ENCODE measurements around the gene YKT6.

Gene YKT6

DNA sequence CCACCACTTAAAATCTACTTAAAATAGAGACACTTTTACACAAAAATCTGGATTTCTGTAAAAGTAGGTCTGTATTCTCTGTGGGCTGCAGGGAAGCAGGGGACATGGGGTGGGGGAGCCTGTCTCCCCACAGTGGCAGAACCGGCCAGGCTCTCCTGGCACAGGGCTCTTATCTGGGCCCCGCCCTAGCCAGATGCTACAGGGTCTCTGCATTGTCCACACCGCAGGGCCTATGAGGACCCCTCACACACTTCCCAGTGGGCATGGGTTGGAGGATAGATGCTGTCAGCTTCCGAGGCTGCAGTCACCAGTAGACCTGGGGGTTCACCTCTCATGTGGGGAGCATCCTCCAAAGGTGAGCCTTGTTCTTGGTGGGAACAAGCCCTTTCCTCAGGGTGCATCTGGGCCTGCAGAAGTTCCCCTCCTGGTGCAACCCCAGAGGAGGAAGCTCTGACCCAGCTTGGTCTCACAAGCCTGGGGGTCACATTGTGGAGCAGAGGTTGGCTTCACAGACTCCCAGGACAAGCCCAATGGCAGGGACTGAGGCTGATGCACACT, 44.2 kb upstream of the YKT6 start:
- H3K4me3 ChIP-seq (ENCODE audit: low read length): no peak overlapping the region
- TF ChIP-seq, protein P1, sequence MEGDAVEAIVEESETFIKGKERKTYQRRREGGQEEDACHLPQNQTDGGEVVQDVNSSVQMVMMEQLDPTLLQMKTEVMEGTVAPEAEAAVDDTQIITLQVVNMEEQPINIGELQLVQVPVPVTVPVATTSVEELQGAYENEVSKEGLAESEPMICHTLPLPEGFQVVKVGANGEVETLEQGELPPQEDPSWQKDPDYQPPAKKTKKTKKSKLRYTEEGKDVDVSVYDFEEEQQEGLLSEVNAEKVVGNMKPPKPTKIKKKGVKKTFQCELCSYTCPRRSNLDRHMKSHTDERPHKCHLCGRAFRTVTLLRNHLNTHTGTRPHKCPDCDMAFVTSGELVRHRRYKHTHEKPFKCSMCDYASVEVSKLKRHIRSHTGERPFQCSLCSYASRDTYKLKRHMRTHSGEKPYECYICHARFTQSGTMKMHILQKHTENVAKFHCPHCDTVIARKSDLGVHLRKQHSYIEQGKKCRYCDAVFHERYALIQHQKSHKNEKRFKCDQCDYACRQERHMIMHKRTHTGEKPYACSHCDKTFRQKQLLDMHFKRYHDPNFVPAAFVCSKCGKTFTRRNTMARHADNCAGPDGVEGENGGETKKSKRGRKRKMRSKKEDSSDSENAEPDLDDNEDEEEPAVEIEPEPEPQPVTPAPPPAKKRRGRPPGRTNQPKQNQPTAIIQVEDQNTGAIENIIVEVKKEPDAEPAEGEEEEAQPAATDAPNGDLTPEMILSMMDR (IDR thresholded peaks at IDR 0.05; ENCODE audit: insufficient read depth, low read depth, low read length, missing control alignments): no peak

DNA sequence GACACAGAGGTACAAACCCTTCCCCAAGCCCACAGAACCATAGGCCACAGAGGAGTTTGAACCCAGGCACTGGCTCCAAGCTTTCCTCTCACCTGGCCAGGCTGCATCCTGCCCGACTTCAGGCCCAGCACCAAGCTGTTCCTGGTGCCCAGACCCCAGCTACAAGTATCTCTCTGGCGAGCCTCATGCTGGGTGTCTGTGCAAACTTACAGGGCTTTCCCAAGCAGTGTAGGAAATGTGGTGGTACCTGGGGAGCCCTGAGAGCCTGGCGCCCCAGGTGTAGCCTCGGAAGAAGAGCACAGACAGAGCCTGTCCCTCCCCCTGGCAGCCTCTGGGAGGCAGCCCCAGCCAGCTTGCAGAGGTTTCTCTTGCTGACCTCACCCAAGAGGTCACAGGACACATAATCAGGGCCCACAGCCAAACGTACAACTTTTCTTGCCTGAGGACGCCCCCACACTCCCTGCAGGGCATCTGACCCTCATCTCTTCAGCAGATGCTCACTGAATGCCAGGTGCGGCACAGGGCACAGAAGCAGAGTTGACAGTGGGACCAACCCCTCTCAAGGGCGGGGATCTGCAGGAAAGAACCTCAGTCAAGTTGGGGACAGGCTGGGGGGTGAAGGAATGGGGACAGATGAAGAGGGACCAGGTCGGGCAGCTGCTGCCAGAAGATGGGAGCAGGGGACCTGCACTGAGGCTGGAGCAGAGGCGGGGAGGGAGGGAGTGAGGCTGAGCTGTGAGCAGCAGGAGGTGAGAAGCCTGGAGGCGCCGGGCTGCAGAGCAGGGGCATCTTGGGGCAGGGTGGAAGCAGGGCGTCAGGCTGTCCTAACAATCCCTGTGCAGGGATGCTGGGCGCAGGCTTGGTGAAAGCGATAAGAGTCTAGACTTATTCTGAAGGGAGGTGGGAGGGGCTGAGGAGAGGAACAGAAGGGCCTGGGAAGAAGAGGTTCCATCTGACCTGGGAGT, 43.4 kb upstream of the YKT6 start:
- TF ChIP-seq, protein P1 (IDR thresholded peaks at IDR 0.05; ENCODE audit: insufficient read depth, low read depth, low read length, missing control alignments): no peak
- no peak for DNase-seq (ENCODE audit: low read depth)
- no peak overlapping the region for H3K4me3 ChIP-seq (ENCODE audit: low read length)

More for the DNA sequence above, 44.2 kb upstream of the YKT6 start:
- no peak for DNase-seq (ENCODE audit: low read depth)

DNA sequence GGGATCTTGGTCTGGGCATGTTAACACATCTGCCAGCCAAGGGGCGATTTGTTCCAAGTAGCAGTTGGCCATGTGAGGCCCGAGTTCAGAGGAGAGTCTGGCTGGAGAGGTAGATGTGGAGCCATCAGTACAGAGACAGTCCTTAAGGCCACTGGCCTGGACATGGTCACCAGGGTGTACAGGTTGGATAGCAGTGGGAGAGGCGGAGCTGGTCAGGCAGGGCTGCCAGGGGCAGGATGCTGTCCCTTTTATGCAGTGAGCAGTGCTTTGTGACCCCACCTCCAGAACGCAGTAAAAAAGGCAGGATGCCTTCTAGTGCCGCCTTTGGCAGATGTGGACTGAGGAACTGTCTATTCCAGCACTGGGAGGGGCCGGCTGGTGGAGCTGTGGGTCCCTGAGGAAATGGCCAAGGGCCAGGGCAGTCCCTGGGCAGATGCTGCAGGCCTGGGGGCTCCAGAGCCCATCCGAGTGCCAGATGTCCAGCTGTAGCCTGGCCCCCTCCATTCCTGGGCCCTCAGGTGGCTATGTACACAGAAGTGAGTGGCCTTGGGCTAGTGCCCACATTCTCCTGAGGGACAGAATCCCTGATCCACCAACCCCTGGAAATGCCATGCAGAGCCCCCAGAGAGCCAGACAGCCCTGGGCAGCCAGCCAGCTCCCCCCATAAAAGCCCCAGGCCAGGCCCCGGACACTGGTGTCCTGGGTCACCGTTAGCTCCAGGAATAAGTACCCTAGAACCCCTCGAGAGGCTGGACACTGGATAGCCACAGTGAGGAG, 42.5 kb upstream of the YKT6 start:
- H3K4me3 ChIP-seq (ENCODE audit: low read length): no peak overlapping the region
- TF ChIP-seq, protein P1 (IDR thresholded peaks at IDR 0.05; ENCODE audit: insufficient read depth, low read depth, low read length, missing control alignments): no peak
- no peak for DNase-seq (ENCODE audit: low read depth)

DNA sequence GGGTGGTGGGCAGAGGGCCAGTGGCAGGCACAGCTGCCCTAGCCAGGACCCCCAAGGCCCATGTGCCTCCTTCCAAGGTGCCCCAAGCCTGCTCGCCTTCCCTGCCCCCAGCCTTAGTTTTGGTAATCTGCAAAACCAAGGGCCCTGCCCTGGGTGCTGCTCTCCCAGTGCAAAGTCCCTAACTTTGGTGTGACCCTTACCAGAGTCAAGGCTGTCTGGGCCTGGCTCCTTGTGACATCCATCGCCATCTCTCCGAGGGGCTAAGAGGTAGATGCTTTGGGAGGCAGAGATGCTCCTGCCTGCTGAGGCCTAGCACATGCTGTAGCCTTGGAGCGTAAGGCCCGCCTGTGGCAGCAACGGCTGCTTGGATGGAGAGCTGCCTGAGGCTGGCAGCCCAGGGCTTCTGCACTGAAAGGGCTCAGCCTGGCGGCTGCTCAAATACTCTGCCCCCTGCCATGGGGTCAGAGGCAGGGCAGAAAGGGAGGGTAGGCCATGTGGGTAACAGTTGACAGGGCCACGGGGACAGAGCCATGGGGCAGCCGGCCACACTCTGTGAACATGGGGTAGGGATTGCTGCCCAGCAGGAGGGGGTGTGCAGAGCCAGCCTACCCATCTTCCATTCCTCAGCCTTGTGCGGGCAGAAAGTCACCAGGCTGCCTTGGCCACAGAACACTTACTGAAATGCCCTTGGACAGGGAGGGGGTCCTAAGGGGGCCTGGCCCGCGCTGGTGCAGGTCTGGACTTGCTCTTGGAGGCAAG, 41.7 kb upstream of the YKT6 start:
- H3K4me3 ChIP-seq (ENCODE audit: low read length): no peak overlapping the region
- TF ChIP-seq, protein P1 (IDR thresholded peaks at IDR 0.05; ENCODE audit: insufficient read depth, low read depth, low read length, missing control alignments): no peak
- DNase-seq (ENCODE audit: low read depth): no peak

DNA sequence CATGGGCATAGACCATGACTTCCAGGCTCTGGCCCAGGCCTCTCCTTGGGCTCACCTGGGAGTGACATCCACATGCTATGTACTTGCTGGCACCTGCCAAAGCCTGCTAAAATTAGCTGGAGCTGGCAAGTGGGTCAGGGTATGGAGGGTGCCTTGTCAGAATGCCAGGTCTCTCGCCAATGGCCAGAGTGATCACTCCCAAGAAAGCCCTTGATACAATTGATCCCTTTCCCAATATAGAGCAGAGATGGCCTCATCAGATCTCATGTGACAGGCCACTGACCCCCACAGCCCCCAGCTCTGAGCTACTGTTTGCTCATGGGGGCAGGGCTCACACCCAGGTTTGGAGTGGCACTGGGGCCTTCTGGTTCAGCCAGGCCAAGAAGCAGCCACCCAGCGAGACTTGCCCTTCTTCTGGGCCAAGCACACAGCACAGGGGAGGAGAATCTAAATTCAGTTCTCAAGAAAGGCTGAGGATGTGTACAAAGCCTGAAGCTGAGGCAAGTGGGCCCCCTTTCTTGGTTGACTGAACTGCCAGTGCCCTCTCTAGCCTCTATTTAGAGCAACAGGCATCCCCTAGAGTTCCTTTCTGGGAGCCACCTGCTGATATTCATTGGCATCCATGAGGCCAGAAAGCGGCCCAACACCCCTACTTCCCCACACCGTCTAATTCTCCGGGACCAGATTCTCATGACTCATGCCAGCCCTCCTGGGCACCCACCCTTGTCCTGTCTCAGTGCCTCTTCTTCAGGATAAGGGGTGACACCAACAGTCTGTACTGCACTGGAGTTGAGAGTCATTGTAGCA, 40.8 kb upstream of the YKT6 start:
- DNase-seq (ENCODE audit: low read depth): no peak
- TF ChIP-seq, protein P1 (IDR thresholded peaks at IDR 0.05; ENCODE audit: insufficient read depth, low read depth, low read length, missing control alignments): no peak
- no peak overlapping the region for H3K4me3 ChIP-seq (ENCODE audit: low read length)

DNA sequence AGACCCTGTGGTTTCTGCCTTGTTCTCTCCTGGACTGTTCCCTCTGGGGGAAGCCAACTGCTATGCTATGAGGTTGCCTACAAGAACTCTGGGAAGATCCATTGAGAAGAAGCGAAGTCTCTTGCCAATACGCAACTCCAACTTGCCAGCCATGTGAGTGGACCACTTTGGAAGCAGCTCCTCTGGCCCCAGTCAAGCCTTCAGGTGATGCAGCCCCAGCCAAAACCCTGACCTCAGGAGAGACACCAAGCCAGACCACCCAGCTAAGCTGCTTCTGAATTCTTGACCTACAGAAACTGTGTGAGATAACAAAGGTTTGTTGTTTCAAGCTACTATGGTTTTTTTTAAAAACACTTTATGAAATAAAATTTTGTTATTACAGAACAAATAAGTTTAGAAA, 39.4 kb upstream of the YKT6 start:
- TF ChIP-seq, protein P1 (IDR thresholded peaks at IDR 0.05; ENCODE audit: insufficient read depth, low read depth, low read length, missing control alignments): no peak
- no peak overlapping the region for H3K4me3 ChIP-seq (ENCODE audit: low read length)
- no peak for DNase-seq (ENCODE audit: low read depth)
